Kidney epithelial cell (primary cell): ENCODE measurements around the gene CEP112. TPM values are rescaled to one million over a fixed set of nuclear protein-coding genes. Genes with fewer than 3 reads are reported as not detected.

Experiments
- DNase-seq: peaks from one replicate; pipeline ENCODE4 v3.0.0-alpha.2; 2010; ENCODE audit warnings: low read depth
- H3K27me3 ChIP-seq: 2 replicates; pipeline ENCODE4 v1.6.0; 2011; ENCODE audit warnings: low read length; ENCODE audit not compliant: control insufficient read depth, insufficient read depth
- H3K36me3 ChIP-seq: 2 replicates; pipeline ENCODE4 v1.5.1; 2011; ENCODE audit warnings: low read length; ENCODE audit not compliant: control insufficient read depth, insufficient read depth
- H3K4me3 ChIP-seq: 2 replicates; pipeline ENCODE4 v1.5.1; 2011; ENCODE audit warnings: low read depth, mild to moderate bottlenecking, control low read depth, low read length
- total RNA-seq: library from RNA; depleted of rRNA; stranded (reverse); fragments of >200 nt; gene quantifications from 2 replicates; pipeline ENCODE4 v1.2.3, GENCODE V29; 2015
- TF ChIP-seq, protein P1 (sequence below): IDR thresholded peaks from 2 replicates; pipeline ENCODE4 v1.5.1; 2011; ENCODE audit warnings: mild to moderate bottlenecking, moderate library complexity, low read length, control low read depth, inconsistent platforms; ENCODE audit not compliant: insufficient read depth, poor library complexity, severe bottlenecking

Gene CEP112
- total RNA-seq, 1 donor from 2014 or later, result 6.5 TPM

DNA sequence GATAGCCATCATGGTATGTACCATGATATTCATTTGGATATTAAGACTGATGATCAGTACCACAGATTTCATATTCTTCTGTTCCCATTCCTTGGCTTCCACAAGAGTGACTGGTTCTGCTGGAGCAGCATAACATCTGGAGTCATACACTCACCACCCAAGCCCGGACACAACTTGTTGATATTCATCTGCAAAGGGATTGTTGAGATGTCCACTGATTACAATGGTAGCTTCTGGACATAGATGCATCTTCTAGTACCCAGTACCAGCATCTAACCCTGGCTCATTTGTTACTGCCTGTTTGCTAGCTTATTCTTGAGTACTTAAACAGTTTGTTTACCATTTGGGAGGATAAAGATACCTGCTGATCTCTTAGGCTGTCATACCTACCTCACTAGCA, 394.8 kb downstream of the CEP112 start:
- H3K4me3 ChIP-seq, result no peak overlapping the region
- no peaks in the 10 kb centered on the region for H3K36me3 ChIP-seq
- TF ChIP-seq, protein P1, sequence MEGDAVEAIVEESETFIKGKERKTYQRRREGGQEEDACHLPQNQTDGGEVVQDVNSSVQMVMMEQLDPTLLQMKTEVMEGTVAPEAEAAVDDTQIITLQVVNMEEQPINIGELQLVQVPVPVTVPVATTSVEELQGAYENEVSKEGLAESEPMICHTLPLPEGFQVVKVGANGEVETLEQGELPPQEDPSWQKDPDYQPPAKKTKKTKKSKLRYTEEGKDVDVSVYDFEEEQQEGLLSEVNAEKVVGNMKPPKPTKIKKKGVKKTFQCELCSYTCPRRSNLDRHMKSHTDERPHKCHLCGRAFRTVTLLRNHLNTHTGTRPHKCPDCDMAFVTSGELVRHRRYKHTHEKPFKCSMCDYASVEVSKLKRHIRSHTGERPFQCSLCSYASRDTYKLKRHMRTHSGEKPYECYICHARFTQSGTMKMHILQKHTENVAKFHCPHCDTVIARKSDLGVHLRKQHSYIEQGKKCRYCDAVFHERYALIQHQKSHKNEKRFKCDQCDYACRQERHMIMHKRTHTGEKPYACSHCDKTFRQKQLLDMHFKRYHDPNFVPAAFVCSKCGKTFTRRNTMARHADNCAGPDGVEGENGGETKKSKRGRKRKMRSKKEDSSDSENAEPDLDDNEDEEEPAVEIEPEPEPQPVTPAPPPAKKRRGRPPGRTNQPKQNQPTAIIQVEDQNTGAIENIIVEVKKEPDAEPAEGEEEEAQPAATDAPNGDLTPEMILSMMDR, result no peak
- no peak for DNase-seq
- H3K27me3 ChIP-seq, result no peaks in the 10 kb centered on the region

DNA sequence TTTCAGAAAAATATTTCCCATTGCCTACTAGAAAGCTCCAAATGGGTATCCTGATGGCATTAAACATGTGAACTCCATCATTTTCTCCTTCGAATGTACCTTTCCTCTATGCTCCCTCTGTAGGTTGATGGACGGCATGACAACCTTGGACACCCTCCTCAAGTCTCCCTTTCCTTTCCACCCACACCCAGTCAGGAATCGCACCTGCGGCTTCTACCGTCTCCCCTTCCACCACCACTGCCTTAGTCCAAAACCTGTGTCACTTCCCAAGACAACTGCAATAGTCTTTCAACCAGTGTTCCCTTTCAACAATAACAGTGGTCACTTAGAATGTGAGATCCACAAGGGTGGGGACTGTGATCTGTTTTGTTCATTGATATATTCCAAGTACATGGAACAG, 397.4 kb downstream of the CEP112 start:
- TF ChIP-seq, protein P1, result peak; percentile 54
- H3K27me3 ChIP-seq, result no peaks in the 10 kb centered on the region
- no peaks in the 10 kb centered on the region for H3K36me3 ChIP-seq
- H3K4me3 ChIP-seq, result no peak overlapping the region
- DNase-seq, result no peak

DNA sequence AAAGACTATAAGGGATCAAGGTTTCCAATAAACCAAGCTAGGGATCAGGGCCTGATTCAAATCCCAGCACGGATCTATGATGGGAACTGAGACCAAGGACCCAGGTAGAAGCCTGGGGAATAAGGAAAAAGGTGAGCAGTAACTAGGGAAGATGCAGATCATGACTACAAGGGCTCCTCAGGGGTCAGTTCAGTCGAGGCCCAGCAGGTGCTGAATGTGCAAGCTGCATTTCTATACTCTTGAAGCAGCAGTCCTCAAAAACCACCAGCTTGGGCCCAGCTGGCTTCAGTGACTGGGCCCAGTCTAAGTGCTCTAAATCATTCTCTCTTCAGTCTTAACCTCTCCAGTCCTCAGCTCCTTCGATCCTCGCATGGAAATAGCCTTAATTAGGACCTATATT, 401.7 kb downstream of the CEP112 start:
- H3K27me3 ChIP-seq, result no peaks in the 10 kb centered on the region
- H3K4me3 ChIP-seq, result no peak overlapping the region
- TF ChIP-seq, protein P1, result no peak
- no peak for DNase-seq
- no peaks in the 10 kb centered on the region for H3K36me3 ChIP-seq

DNA sequence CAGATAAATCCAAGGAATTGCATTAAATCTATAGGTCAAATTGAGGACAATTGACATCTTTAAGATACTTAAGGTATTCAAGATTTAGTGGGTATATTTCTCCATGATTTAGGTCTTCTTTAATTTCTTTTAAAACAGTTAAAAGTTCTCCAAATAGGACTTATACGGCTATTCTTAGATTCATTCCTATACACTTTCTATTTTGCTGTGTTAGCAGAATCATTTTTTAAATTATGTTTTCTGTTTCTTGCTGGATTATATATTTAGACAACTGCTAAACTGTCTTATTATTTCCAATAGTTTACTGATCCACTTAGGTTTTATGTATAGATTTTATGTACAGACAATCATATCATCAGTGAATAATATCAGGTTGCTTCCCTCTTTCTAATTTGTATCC, 404.4 kb downstream of the CEP112 start:
- no peaks in the 10 kb centered on the region for H3K36me3 ChIP-seq
- no peak for DNase-seq
- TF ChIP-seq, protein P1, result no peak
- H3K27me3 ChIP-seq, result no peaks in the 10 kb centered on the region
- H3K4me3 ChIP-seq, result no peak overlapping the region

DNA sequence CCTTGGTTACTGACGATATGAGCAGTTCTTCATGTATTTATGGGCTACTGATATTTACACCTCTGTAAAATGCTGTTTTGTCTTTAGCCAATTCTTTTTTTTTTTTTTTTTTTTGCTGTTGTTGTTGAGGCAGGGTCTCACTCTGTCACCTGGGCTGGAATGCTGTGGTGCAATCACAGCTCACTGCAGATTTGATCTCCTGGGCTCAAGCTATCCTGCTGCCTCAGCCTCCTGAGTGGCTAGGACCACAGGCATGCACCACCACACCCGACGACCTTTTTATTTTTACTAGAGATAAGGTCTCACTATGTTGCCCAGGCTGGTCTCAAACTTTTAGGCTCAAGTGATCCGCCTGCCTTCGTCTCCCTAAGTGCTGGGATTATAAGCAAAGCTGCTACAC, 405.5 kb downstream of the CEP112 start:
- Histone ChIP-seq H3K4me3 (no peak overlapping the region), H3K27me3 (no peaks in the 10 kb centered on the region), H3K36me3 (no peaks in the 10 kb centered on the region)
- DNase-seq, result no peak
- TF ChIP-seq, protein P1, result no peak

DNA sequence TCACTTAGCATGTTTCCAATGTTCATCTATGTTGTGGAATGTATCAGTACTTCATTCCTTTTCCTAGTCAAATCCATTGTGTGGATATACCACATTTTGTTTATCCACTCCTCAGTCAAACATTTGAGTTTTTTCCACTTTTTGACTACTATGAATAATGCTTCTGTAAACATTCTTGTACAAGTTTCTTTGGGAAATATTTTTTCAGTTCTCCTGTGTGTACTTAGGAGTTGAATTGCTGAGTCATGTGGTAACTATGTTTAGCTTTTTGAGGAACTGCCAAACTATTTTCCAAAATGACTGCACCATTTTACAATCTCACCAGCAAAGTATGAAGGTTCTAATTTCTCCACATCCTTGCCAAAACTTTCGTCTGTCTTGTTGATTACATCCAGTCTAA, 406.8 kb downstream of the CEP112 start:
- peak; percentile 77 for DNase-seq
- TF ChIP-seq, protein P1, result no peak
- no peaks in the 10 kb centered on the region for H3K27me3 ChIP-seq

More for the DNA sequence above, 406.8 kb downstream of the CEP112 start:
- Histone ChIP-seq H3K4me3 (no peak overlapping the region), H3K36me3 (no peaks in the 10 kb centered on the region)
